Activated CD8-positive, alpha-beta T cell treated with anti-CD3 and anti-CD28 coated beads for 36 hours (primary cell): ENCODE results near the gene RANBP1. TPM values are rescaled to one million over a fixed set of nuclear protein-coding genes. Genes with fewer than 3 reads are reported as not detected.
A peak's percentile ranks its signal among the peaks of the same experiment; 100 is the strongest.

ENCODE experiments used
- ATAC-seq: fragments of 200-7000 bp; cut with Tn5 transposase; one replicate; pipeline ENCODE4 v1.10.0; 2021; ENCODE audit warnings: mild to moderate bottlenecking, moderate library complexity
- CTCF ChIA-PET: fragments of 350-600 bp; sonication (Branson Sonifier 250); formaldehyde crosslinking; loops from one replicate; lab custom pipeline; 2021; ENCODE audit warnings: antibody characterized with exemption; lab: Charles Lee
- POLR2A ChIA-PET: fragments of 350-600 bp; sonication (Branson Sonifier 250); formaldehyde crosslinking; loops from one replicate; lab custom pipeline; 2021; ENCODE audit warnings: antibody characterized with exemption; lab: Charles Lee
- DNase-seq: peaks from one replicate; pipeline ENCODE4 v3.0.0-alpha.2; 2020
- H3K27ac Mint-ChIP-seq: one replicate; pipeline ENCODE4 v1.8.0; 2021; ENCODE audit warnings: mild to moderate bottlenecking, mixed read lengths
- H3K27me3 Mint-ChIP-seq: one replicate; pipeline ENCODE4 v1.8.0; 2021; ENCODE audit warnings: mixed read lengths
- H3K36me3 Mint-ChIP-seq: one replicate; pipeline ENCODE4 v1.8.0; 2021; ENCODE audit warnings: low read depth, mixed read lengths
- H3K4me1 Mint-ChIP-seq: one replicate; pipeline ENCODE4 v1.8.0; 2021; ENCODE audit warnings: low read depth, mixed read lengths
- H3K4me3 Mint-ChIP-seq: one replicate; pipeline ENCODE4 v1.8.0; 2021; ENCODE audit warnings: mild to moderate bottlenecking, moderate library complexity, mixed read lengths
- H3K9me3 Mint-ChIP-seq: one replicate; pipeline ENCODE4 v1.8.0; 2021; ENCODE audit warnings: mixed read lengths
- CTCF ChIP-seq: fragments of 200-600 bp; IDR thresholded peaks from one replicate; pipeline ENCODE4 v1.8.0; 2022; ENCODE audit warnings: antibody characterized with exemption, mild to moderate bottlenecking
- intact Hi-C: fragments of 100-400 bp; cut with micrococcal nuclease; formaldehyde crosslinking; loops from one replicate; pipeline ENCODE4 v1.10.0; 2022
- total RNA-seq, 2 experiments: library from RNA; stranded (reverse); gene quantifications; one replicate each; pipeline ENCODE4 v1.2.3, GENCODE V29; 2021

Gene RANBP1
- total RNA-seq, 2 experiments from 2014 or later: 411 to 412 TPM

GRCh38 chr22:20127869-20128618, 12.1 kb downstream of the RANBP1 start:
- Mint-ChIP-seq H3K4me3 (no peak overlapping the region), H3K4me1 (peaks cover 31% of the 10 kb centered on the region), H3K27me3 (no peaks in the 10 kb centered on the region), H3K36me3 (peaks cover 34% of the 10 kb centered on the region), H3K27ac (peak overlapping the region; percentile 69), H3K9me3 (no peaks in the 10 kb centered on the region)
- ChIA-PET POLR2A (interaction anchor here (0.6 to 8.4 kb wide), 7 partner anchors 10 to 45 kb away, joined by 3 to 111 read pairs (median 4); partner anchors contain the start of genes RANBP1 and TRMT2A), CTCF (interaction anchor here (1.1 to 2.0 kb wide), 5 partner anchors 8 to 157 kb away, joined by 3 to 11 read pairs (median 5); no protein-coding TSS in a partner anchor)
- ATAC-seq (no peak), DNase-seq (no peak)
- no peak for TF ChIP-seq CTCF
- intact Hi-C loops: loop anchor here (5.0 kb wide), 1 partner anchor 156 kb away; no protein-coding TSS in a partner anchor

GRCh38 chr22:20128619-20128901, 12.7 kb downstream of the RANBP1 start:
- Mint-ChIP-seq H3K9me3 (no peaks in the 10 kb centered on the region), H3K27ac (peak overlapping the region; percentile 69), H3K4me3 (no peak overlapping the region), H3K27me3 (no peaks in the 10 kb centered on the region), H3K4me1 (peaks cover 35% of the 10 kb centered on the region), H3K36me3 (peaks cover 34% of the 10 kb centered on the region)
- DNase-seq: no peak
- ChIA-PET CTCF (interaction anchor here (1.1 to 2.0 kb wide), 7 partner anchors 9 to 158 kb away, joined by 3 to 11 read pairs (median 5); no protein-coding TSS in a partner anchor), POLR2A (interaction anchor here (1.1 to 8.4 kb wide), 7 partner anchors 11 to 163 kb away, joined by 3 to 111 read pairs (median 4); partner anchors contain the start of genes RANBP1 and TRMT2A)
- intact Hi-C loops: loop anchor here (5.0 kb wide), 1 partner anchor 156 kb away; no protein-coding TSS in a partner anchor
- no peak for TF ChIP-seq CTCF
- no peak for ATAC-seq

GRCh38 chr22:20128902-20129746, 13.2 kb downstream of the RANBP1 start:
- H3K4me3 Mint-ChIP-seq: no peak overlapping the region
- peak overlapping the region; percentile 69 for H3K27ac Mint-ChIP-seq
- intact Hi-C loops: loop anchor here (5.0 kb wide), 1 partner anchor 157 kb away; no protein-coding TSS in a partner anchor
- ATAC-seq (peak; percentile 57), DNase-seq (peak; percentile 72)
- no peaks in the 10 kb centered on the region for H3K27me3 Mint-ChIP-seq
- no peaks in the 10 kb centered on the region for H3K9me3 Mint-ChIP-seq
- ChIA-PET CTCF (interaction anchor here (0.7 to 2.0 kb wide), 12 partner anchors 8 to 158 kb away, joined by 3 to 11 read pairs (median 3); no protein-coding TSS in a partner anchor), POLR2A (interaction anchor here (1.1 to 8.4 kb wide), 7 partner anchors 12 to 164 kb away, joined by 3 to 111 read pairs (median 4); partner anchors contain the start of genes RANBP1 and TRMT2A)
- H3K4me1 Mint-ChIP-seq: peaks cover 38% of the 10 kb centered on the region
- H3K36me3 Mint-ChIP-seq: peaks cover 29% of the 10 kb centered on the region
- peak; percentile 63 for TF ChIP-seq CTCF

GRCh38 chr22:20129747-20130014, 13.8 kb downstream of the RANBP1 start:
- H3K4me3 Mint-ChIP-seq: no peak overlapping the region
- peaks cover 24% of the 10 kb centered on the region for H3K36me3 Mint-ChIP-seq
- H3K9me3 Mint-ChIP-seq: no peaks in the 10 kb centered on the region
- intact Hi-C loops: loop anchor here (5.0 kb wide), 1 partner anchor 157 kb away; no protein-coding TSS in a partner anchor
- CTCF ChIA-PET: interaction anchor here (0.7 to 2.0 kb wide), 11 partner anchors 8 to 158 kb away, joined by 3 to 11 read pairs (median 3); no protein-coding TSS in a partner anchor
- no peak overlapping the region for H3K27ac Mint-ChIP-seq
- DNase-seq (no peak), ATAC-seq (no peak)
- no peaks in the 10 kb centered on the region for H3K27me3 Mint-ChIP-seq
- no peak for TF ChIP-seq CTCF
- POLR2A ChIA-PET: interaction anchor here (1.1 to 8.4 kb wide), 5 partner anchors 12 to 164 kb away, joined by 3 to 111 read pairs (median 5); partner anchors contain the start of genes RANBP1 and TRMT2A
- H3K4me1 Mint-ChIP-seq: peaks cover 42% of the 10 kb centered on the region
